Heart right ventricle (tissue), 16 donors: ENCODE results near the gene ALOX5AP. TPM values are rescaled to one million over a fixed set of nuclear protein-coding genes. Genes with fewer than 3 reads are reported as not detected.

Experiments used
- ATAC-seq, 8 donors: fragments of 200-7000 bp; cut with Tn5 transposase; one replicate each; pipeline ENCODE4 v1.9.1; 2020; ENCODE audit warnings: mild to moderate bottlenecking in 8 of 8, moderate library complexity in 8 of 8, moderate number of reproducible peaks in 1 of 8
- DNase-seq, 2 donors: peaks; one replicate each; pipeline ENCODE4 v3.0.0-alpha.2; 2020
- H3K27ac ChIP-seq, 10 donors: fragments of 200-600 bp; sonication (generic) in 2 of 10; one replicate each; pipeline versions ENCODE4 v1.5.0 to v1.8.0; 2020 to 2022; ENCODE audit warnings: mild to moderate bottlenecking in 3 of 10
- H3K27me3 ChIP-seq, 7 donors: fragments of 200-600 bp; one replicate each; pipeline ENCODE4 v1.8.0; 2021 to 2022; ENCODE audit warnings: mild to moderate bottlenecking in 2 of 7
- H3K36me3 ChIP-seq, 9 donors: fragments of 200-600 bp; sonication (generic) in 1 of 9; one replicate each; pipeline versions ENCODE4 v1.5.0 to v1.8.0; 2020 to 2022; ENCODE audit warnings: mild to moderate bottlenecking in 2 of 9
- H3K4me1 ChIP-seq, 9 donors: fragments of 200-600 bp; sonication (generic) in 1 of 9; one replicate each; pipeline versions ENCODE4 v1.5.0 to v1.8.0; 2020 to 2022; ENCODE audit warnings: mild to moderate bottlenecking in 4 of 9
- H3K4me3 ChIP-seq, 10 donors: fragments of 200-600 bp; sonication (generic) in 2 of 10; one replicate each; pipeline versions ENCODE4 v1.5.0 to v1.8.0; 2020 to 2022; ENCODE audit warnings: mild to moderate bottlenecking in 7 of 10, moderate library complexity in 2 of 10
- H3K9me3 ChIP-seq, 11 donors: fragments of 200-600 bp in 10 of 11; sonication (generic) in 2 of 11; one replicate each; pipeline versions ENCODE4 v1.5.0 to v1.8.0; 2013 to 2022; ENCODE audit warnings: mild to moderate bottlenecking in 2 of 11, control low read depth in 1 of 11, moderate library complexity in 1 of 11
- CTCF ChIP-seq, 9 donors: fragments of 200-600 bp; sonication (generic) in 2 of 9; IDR thresholded peaks; one replicate each; pipeline versions ENCODE4 v1.5.0 to v1.8.0; 2021 to 2022; ENCODE audit warnings: antibody characterized with exemption in 9 of 9, mild to moderate bottlenecking in 5 of 9, moderate library complexity in 1 of 9
- WGBS, 2 donors: extraction: QIAGEN DNeasy Blood & Tissue Kit; methylation state at CpG; one replicate each; pipeline ENCODE4 v1.1.7; 2013; ENCODE audit warnings: inconsistent platforms in 1 of 2; 5-methylcytosine and 5-hydroxymethylcytosine counted together
- intact Hi-C, 10 donors: fragments of 100-400 bp; cut with DNase I; formaldehyde crosslinking; loops; one replicate each; pipeline versions ENCODE4 v1.11.1 to v1.14.2; 2022
- polyA plus RNA-seq, 2 donors: library from polyadenylated mRNA; stranded (reverse); fragments of 200-250 nt; gene quantifications; one replicate each; pipeline ENCODE4 v1.2.3, GENCODE V29; 2013
- total RNA-seq, 10 donors: library from RNA; stranded (reverse); fragmentation: NEBNext Ultra II Directional in 3 of 10; extraction: Animal tissue kit (Norgen Biotek cat#: 25700) in 3 of 10; gene quantifications; one replicate each; pipeline versions ENCODE4 v1.2.1 to v1.2.4, GENCODE V29; 2021 to 2023
- donor health status: Arrhythmogenic right ventricular cardiomyopathy.
- donor health status: ischemic (EF 13 %, LVEDD 7.1; RV severe dilation, severe dysfunction).
- donor health status: healthy with polysubstance abuse.
- donor health status: DM: no; HTN: yes; CAD: no.
- donor health status: DM: no; HTN: no; CAD: no.
- donor health status: ischemic (EF 25% LVEDD 6.9; RV normal size, moderate dysfunction).
- donor health status: ischemic (EF 25% LVEDD 5.7; RV mildly dilated, moderate dysfunction).
- donor health status: healthy.
- donor health status: DM: yes; HTN: yes; CAD: no.
- donor health status: Ischemic cardiomyopathy.
- donor health status: ischemic (EF 35%, LVEDD 5.7; RV mildly dilated, moderate dysfunction).
- donor health status: nonischemic (EF 11% LVEDD 7.7; RV severe dilation, severe dysfunction).
- donor health status: DM: yes; HTN: yes; CAD: no.
- donor health status: PGD.
- donor health status: ischemic (EF 29% LVEDD 5.4; RV normal size, mild dysfunction).
- donor health status: nonischemic (EF 23%, LVEDD 6.1; RV moderate dilation, normal function).

The ALOX5AP gene
- total and polyA plus RNA-seq, 12 donors: 0.95 to 19.5 (median 4.6) TPM

- intact Hi-C loops: loop anchor here in 9 of 10 donors (5.0 to 10.0 kb wide), 6 partner anchors 56 to 672 kb away; partner anchors contain the start of gene HMGB1 (in 4 of the 9)
- no peaks in the 10 kb centered on the region for H3K9me3 ChIP-seq
- ATAC-seq (peak in 2 of 8 donors; percentile 43), DNase-seq (no peak)
- WGBS, 2 donors: 16 to 24% methylated on average over 3 of the region's 3 CpGs
- H3K4me3 ChIP-seq: no peak overlapping the region
- H3K27ac ChIP-seq: peak overlapping the region in 2 of 10 donors; percentile 28 to 49
- peaks cover 0 to 28% (median 23%) of the 10 kb centered on the region in 9 donors for H3K4me1 ChIP-seq
- no peaks in the 10 kb centered on the region for H3K27me3 ChIP-seq
- TF ChIP-seq CTCF (IDR thresholded peaks at IDR 0.05): no peak
- H3K36me3 ChIP-seq: no peaks in the 10 kb centered on the region
Measured at GRCh38 chr13:30806784-30807183, 71.4 kb downstream of the ALOX5AP start.

DNA sequence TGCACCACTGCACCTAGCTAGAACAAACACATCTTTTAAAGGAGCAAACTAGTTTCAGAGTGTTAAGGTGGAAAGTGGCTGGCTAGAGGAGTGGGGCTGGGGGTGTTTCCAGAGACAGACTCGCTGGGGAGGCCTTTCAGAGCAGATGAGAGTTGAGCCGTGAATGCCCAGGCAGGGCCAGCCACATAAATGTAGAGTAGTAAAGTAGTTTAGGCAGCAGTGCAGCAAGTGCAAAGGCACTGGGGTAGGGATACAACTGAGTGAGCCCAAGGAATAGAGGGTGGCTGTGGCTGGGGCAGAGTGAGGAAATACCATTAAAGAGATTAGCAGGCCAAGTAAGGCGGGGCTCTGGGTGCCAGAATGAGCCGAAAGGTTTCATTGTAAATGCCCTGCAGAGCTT lies 72.0 kb downstream of the ALOX5AP start:
- intact Hi-C loops: loop anchor here in 9 of 10 donors (5.0 to 10.0 kb wide), 6 partner anchors 55 to 673 kb away; partner anchors contain the start of gene HMGB1 (in 4 of the 9)
- TF ChIP-seq CTCF (IDR thresholded peaks at IDR 0.05): no peak
- WGBS, 2 donors: 90 to 95% methylated on average over 4 of the region's 4 CpGs

GRCh38 chr13:30808600-30808999 lies 73.3 kb downstream of the ALOX5AP start:
- H3K4me1 ChIP-seq: peaks cover 0 to 20% (median 13%) of the 10 kb centered on the region in 9 donors
- intact Hi-C loops: loop anchor here (2.0 to 10.0 kb wide), 7 partner anchors 36 to 674 kb away; partner anchors contain the start of gene HMGB1 (in 4 of the 10)
- no peak for TF ChIP-seq CTCF (IDR thresholded peaks at IDR 0.05)
- no peak overlapping the region for H3K4me3 ChIP-seq
- DNase-seq: no peak
- H3K9me3 ChIP-seq: no peaks in the 10 kb centered on the region
- 65 to 75% methylated on average over 2 of the region's 2 CpGs for WGBS, 2 donors
- H3K27ac ChIP-seq: no peak overlapping the region
- H3K36me3 ChIP-seq: no peaks in the 10 kb centered on the region
- no peaks in the 10 kb centered on the region for H3K27me3 ChIP-seq
- ATAC-seq: peak in 1 of 8 donors; percentile 9

More for the DNA sequence above, 72.0 kb downstream of the ALOX5AP start:
- H3K36me3 ChIP-seq: no peaks in the 10 kb centered on the region
- peaks cover 0 to 28% (median 23%) of the 10 kb centered on the region in 9 donors for H3K4me1 ChIP-seq
- H3K4me3 ChIP-seq: no peak overlapping the region
- H3K9me3 ChIP-seq: no peaks in the 10 kb centered on the region
- no peak for DNase-seq
- H3K27me3 ChIP-seq: no peaks in the 10 kb centered on the region
- H3K27ac ChIP-seq: peak overlapping the region in 1 of 10 donors; percentile 49
- ATAC-seq: no peak

- no peaks in the 10 kb centered on the region for H3K27me3 ChIP-seq
- no peak for DNase-seq
- WGBS, 2 donors: 99 to 100% methylated on average over 2 of the region's 2 CpGs
- no peak overlapping the region for H3K27ac ChIP-seq
- TF ChIP-seq CTCF (IDR thresholded peaks at IDR 0.05): no peak
- peaks cover 0 to 20% (median 13%) of the 10 kb centered on the region in 9 donors for H3K4me1 ChIP-seq
- H3K36me3 ChIP-seq: no peaks in the 10 kb centered on the region
- no peak overlapping the region for H3K4me3 ChIP-seq
- intact Hi-C loops: loop anchor here (2.0 to 10.0 kb wide), 7 partner anchors 35 to 675 kb away; partner anchors contain the start of gene HMGB1 (in 4 of the 10)
- H3K9me3 ChIP-seq: no peaks in the 10 kb centered on the region
- no peak for ATAC-seq
Measured at GRCh38 chr13:30809787-30810186, 74.4 kb downstream of the ALOX5AP start.
